ENCODE results near the gene ALOX12.
"Not testable (repeated sequence)": the region's sequence is repeated elsewhere in the genome, so short reads cannot be mapped to it uniquely, and the experiment has no call there.

ALOX12 gene

GRCh38 chr17:7046725-7047397 lies 51.0 kb downstream of the ALOX12 start:
- peak; percentile 81 for DNase-seq

DNA sequence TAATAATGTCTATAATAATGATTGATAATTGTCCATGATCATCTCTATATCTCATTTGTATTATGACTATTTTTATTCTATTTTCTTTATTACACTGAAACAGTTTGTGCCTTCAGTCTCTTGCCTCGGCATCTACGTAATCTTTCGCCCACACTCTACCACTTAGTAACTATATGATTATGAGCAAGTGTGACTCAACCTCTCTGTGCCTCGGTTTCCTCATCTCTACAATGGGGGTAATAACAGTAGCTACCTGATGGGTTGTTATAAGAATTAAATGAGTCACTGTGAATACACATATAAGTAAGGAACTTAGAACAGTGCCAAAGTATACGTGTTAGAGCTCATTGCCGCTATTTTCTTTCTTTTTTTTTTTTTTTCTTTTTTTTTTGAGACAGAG lies 51.7 kb downstream of the ALOX12 start:
- DNase-seq: peak; percentile 59

- DNase-seq: no peak
These were observed 53.1 kb downstream of the ALOX12 start for GRCh38 chr17:7048968-7049367.

GRCh38 chr17:7050583-7050982 lies 54.7 kb downstream of the ALOX12 start:
- not testable (repeated sequence) for DNase-seq

GRCh38 chr17:7056386-7056785 lies 60.5 kb downstream of the ALOX12 start:
- no peak for DNase-seq

DNA sequence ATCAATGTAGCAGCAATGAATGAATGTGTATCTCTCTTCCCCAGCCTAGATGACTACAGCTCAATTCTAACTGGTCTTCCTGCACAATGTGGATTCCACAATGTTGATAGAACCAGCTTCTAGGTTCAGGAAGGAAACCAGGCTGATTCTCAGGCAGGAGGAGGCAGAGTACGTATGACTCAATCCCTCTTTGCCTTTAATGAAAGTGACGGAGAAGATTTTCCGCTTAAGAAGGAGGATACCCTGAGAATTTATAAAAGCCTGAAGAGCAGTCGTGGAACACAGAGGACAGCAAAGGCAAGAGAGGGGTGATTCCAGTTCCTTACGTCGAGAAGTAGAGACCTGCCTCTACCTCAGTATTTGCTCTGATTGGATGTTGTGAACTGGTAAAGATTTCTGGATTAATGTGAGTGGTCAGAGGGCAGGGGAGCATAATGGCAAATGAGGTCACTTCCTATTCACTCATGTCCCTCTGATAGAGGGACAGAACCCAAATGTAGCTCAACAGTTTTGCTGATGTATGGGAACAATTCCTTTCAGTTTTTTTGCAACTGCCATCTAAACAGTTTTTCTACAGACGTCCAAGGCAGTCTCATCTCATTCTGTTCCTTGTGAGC lies 63.1 kb downstream of the ALOX12 start:
- DNase-seq: no peak
